GM12878 (cell line): ENCODE results near the gene CCDC85B. TPM values are rescaled to one million over a fixed set of nuclear protein-coding genes. Genes with fewer than 3 reads are reported as not detected.

ENCODE experiments used
- BCL3 ChIP-seq: IDR thresholded peaks from 2 replicates; pipeline ENCODE4 v1.6.1; 2011; ENCODE audit warnings: borderline replicate concordance, low read depth, mild to moderate bottlenecking, moderate library complexity, low read length; ENCODE audit not compliant: insufficient read depth, poor library complexity, severe bottlenecking
- POLR2AphosphoS5 ChIP-seq: IDR thresholded peaks from 2 replicates; pipeline ENCODE4 v1.6.1; 2011; ENCODE audit warnings: mild to moderate bottlenecking, low read length, inconsistent platforms
- RCOR1 ChIP-seq: conservative IDR thresholded peaks from 2 replicates; pipeline ENCODE4 v1.6.1; 2012; ENCODE audit warnings: low read depth, low read length, improper control_type of control experiment
- ZBTB4 ChIP-seq: fragments of 450-650 bp; formaldehyde crosslinking; IDR thresholded peaks from 2 replicates; pipeline ENCODE4 v1.4.0; 2022; ENCODE audit warnings: mild to moderate bottlenecking, moderate library complexity
- ZNF207 ChIP-seq: fragments of 450-650 bp; IDR thresholded peaks from 2 replicates; pipeline ENCODE4 v1.6.1; 2014; ENCODE audit warnings: antibody characterized with exemption, mild to moderate bottlenecking, borderline replicate concordance
- polyA plus RNA-seq, 11 experiments: library from polyadenylated mRNA; depleted of rRNA in 4 of 11; unstranded in 6 of 11; stranded (reverse) in 5 of 11; fragments of >200 nt; fragmentation: Nextera tagmentation in 4 of 11; fragmentation: Illumina TruSeq in 1 of 11; extraction: Ambion mirVana in 4 of 11; extraction: Trizol in 1 of 11; gene quantifications; 1 replicate in 1 of 11; 2 replicates in 10 of 11; pipeline versions ENCODE4 v1.2.1 to v1.2.3, GENCODE V29; 2011 to 2016; ENCODE audit warnings: inconsistent platforms in 2 of 11, missing spikeins in 2 of 11, low read depth in 1 of 11
- total RNA-seq, 4 experiments: library from RNA; depleted of rRNA in 3 of 4; stranded (reverse); fragments of >200 nt in 3 of 4; fragmentation: Illumina TruSeq in 1 of 4; extraction: Trizol in 1 of 4; gene quantifications; 2 replicates each; pipeline versions ENCODE4 v1.2.1 to v1.2.3, GENCODE V29; 2013 to 2021

CCDC85B gene
- total and polyA plus RNA-seq, 10 of the 15 experiments (the other 5 are each of a cell fraction or from before 2014, with no cell fraction given) = 0.32 to 114 (median 49.5) TPM

GRCh38 chr11:65851811-65852507, 38.5 kb upstream of the CCDC85B start (continued):
- TF ChIP-seq BCL3 = peak; percentile 8
- TF ChIP-seq ZBTB4 (CRISPR knock-in tag) = no peak
- peak; percentile 81 for TF ChIP-seq POLR2AphosphoS5
- TF ChIP-seq ZNF207 = no peak
- no peak for TF ChIP-seq RCOR1
